Activated T-cell treated with anti-CD3 and anti-CD28 coated beads, Interleukin-2, amount 50 U/mL, for 4 hours (primary cell): ENCODE measurements around the gene MYADM. TPM values are rescaled to one million over a fixed set of nuclear protein-coding genes. Genes with fewer than 3 reads are reported as not detected.
A peak's percentile ranks its signal among the peaks of the same experiment; 100 is the strongest.
"Not testable (repeated sequence)": the region's sequence is repeated elsewhere in the genome, so short reads cannot be mapped to it uniquely, and the experiment has no call there.

Experiments used
- ATAC-seq, 2 donors: fragments of 200-7000 bp; cut with Tn5 transposase; one replicate each; pipeline ENCODE4 v1.10.0; 2021
- DNase-seq: peaks from one replicate; pipeline ENCODE4 v3.0.0-alpha.2; 2020
- H3K27me3 Mint-ChIP-seq: one replicate; pipeline ENCODE4 v1.8.0; 2021; ENCODE audit warnings: low read depth, mixed read lengths
- H3K36me3 Mint-ChIP-seq: one replicate; pipeline ENCODE4 v1.8.0; 2022; ENCODE audit warnings: mixed read lengths; ENCODE audit not compliant: insufficient read depth
- H3K4me1 Mint-ChIP-seq: one replicate; pipeline ENCODE4 v1.8.0; 2021; ENCODE audit warnings: low read depth, mixed read lengths
- H3K4me3 Mint-ChIP-seq: one replicate; pipeline ENCODE4 v1.8.0; 2021; ENCODE audit warnings: mild to moderate bottlenecking, moderate library complexity, mixed read lengths
- H3K9me3 Mint-ChIP-seq: one replicate; pipeline ENCODE4 v1.8.0; 2021; ENCODE audit warnings: mixed read lengths
- total RNA-seq, 3 donors: library from RNA; stranded (reverse); gene quantifications; one replicate each; pipeline ENCODE4 v1.2.1, GENCODE V29; 2021

The MYADM gene
- 10 to 100 TPM; 11.3 to 12.0 (median 11.6) TPM for total RNA-seq

DNA sequence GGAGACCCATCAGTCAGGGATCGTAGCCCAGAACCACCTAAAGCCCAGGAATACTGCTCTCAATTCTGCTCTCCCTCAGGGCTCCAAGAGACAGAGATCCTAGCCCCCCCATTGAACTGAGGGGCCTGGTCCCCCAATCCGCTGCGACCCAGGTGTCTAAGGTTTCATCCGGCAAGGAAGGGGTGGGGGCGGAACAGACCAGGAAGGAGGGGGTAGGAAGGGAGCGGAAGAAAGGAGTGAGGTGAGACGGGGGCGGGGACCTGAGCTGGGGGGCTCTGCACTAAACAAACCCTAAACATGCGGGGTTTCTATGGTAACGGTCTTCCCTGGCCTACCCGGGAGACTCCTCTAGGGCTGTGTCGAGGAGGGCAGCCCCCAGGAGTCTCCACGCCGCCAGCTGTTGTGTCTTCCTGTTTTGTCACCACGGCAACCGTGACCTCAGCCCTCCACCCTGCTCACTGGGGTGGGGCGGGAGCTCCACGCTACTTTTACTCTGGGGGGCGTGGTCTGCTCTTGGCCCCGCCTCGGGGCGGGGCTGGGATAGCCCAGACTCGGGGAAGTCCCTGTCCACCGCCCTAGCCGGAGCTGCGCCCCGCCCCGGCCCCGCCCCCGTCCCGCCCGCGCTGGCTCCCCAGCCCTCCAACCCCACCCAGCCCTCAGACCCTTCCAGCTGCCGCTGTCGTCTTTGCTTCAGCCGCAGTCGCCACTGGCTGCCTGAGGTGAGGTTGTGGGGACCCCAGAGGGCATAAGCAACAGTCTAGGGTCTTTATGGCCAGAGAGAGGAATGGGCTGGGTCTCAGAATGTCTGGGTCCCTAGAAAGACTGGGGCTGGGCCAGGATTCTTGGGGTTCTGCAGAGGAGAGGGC, at the start of gene MYADM:
Gene MYADM (plus strand): TSS at position 659 of the 866 bp plus-strand sequence. CDS start 5,647 bp downstream, outside the sequence.
- Mint-ChIP-seq H3K4me1 (peaks cover 41% of the 10 kb centered on the region), H3K27me3 (no peaks in the 10 kb centered on the region), H3K9me3 (no peaks in the 10 kb centered on the region), H3K4me3 (peak within 1 kb of the TSS; percentile 91), H3K36me3 (peaks cover 4% of the 10 kb centered on the region)
- ATAC-seq, result peak; percentile 76 to 77
- peak; percentile 100 for DNase-seq

DNA sequence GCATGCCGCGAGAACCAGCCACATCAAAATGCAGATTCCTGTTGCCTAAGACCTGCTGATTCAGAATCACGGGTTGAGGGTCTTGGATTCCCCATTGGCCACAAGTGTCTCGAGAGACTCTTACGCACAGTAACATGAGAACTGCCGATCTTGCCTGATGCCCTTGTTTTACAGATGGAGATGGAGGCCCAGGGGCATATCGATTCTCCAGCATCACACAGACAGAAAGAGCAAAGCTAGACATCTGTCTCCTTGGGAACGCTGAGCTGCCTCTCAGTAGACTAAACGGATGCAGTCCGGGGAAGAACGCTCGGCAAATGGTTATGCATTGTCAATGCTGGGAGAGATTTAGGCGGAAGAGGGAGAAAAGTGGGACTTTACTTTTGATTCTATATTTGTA, 48.9 kb upstream of the MYADM start:
- ATAC-seq (no peak), DNase-seq (no peak)
- Mint-ChIP-seq H3K27me3 (peaks cover 6% of the 10 kb centered on the region), H3K4me3 (no peak overlapping the region), H3K36me3 (no peaks in the 10 kb centered on the region), H3K4me1 (no peaks in the 10 kb centered on the region), H3K9me3 (no peaks in the 10 kb centered on the region)

- no peaks in the 10 kb centered on the region for H3K4me1 Mint-ChIP-seq
- no peaks in the 10 kb centered on the region for H3K9me3 Mint-ChIP-seq
- ATAC-seq, result no peak
- no peak for DNase-seq
- no peaks in the 10 kb centered on the region for H3K36me3 Mint-ChIP-seq
- H3K4me3 Mint-ChIP-seq, result no peak overlapping the region
- H3K27me3 Mint-ChIP-seq, result peaks cover 16% of the 10 kb centered on the region
Observed at GRCh38 chr19:53819861-53820260, 47.8 kb upstream of the MYADM start.

DNA sequence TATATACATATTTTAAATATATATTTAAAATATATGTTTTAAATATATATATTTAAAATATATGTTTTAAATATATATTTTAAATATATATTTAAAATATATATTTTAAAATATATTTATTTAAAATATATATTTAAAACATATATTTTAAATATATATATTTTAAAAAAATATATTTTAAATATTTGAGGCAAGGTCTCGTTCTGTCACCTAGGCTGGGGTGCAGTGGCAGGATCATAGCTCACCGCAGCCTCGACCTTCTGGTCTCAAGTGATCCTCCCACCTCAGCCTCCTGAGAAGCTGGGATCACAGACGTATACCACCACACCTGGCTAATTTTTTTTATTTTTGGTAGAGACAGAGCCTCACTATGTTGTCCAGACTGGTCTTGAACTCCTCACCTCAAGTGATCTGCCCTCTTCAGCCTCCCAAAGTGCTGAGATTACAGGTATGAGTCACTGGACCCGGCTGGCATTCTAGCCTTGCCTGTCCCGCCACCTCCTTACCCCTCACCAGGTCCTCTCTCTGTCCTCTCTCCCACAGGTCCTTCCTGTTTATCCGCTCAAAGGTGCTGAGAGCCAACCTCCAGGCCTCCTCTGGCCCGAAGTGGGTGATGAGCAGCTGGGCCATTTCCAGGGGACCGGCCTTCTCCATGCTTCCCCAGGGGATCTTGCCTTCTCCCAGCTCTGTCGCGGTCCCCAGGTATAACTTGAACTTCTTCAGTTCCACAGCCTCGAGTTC, 44.1 kb upstream of the MYADM start:
- Mint-ChIP-seq H3K36me3 (no peaks in the 10 kb centered on the region), H3K4me1 (no peaks in the 10 kb centered on the region), H3K4me3 (no peak overlapping the region), H3K9me3 (no peaks in the 10 kb centered on the region), H3K27me3 (peaks cover 25% of the 10 kb centered on the region)
- DNase-seq (no peak), ATAC-seq (no peak)

GRCh38 chr19:53824134-53824611, 43.5 kb upstream of the MYADM start, which contains the start of gene NLRP12:
Gene NLRP12 (minus strand): TSS chr19:53824314. CDS start chr19:53824174, 140 bp downstream.
- H3K9me3 Mint-ChIP-seq, result no peaks in the 10 kb centered on the region
- peaks cover 27% of the 10 kb centered on the region for H3K27me3 Mint-ChIP-seq
- ATAC-seq (no peak), DNase-seq (no peak)
- H3K4me1 Mint-ChIP-seq, result no peaks in the 10 kb centered on the region
- no peaks in the 10 kb centered on the region for H3K36me3 Mint-ChIP-seq
- no peak within 1 kb of the TSS for H3K4me3 Mint-ChIP-seq

DNA sequence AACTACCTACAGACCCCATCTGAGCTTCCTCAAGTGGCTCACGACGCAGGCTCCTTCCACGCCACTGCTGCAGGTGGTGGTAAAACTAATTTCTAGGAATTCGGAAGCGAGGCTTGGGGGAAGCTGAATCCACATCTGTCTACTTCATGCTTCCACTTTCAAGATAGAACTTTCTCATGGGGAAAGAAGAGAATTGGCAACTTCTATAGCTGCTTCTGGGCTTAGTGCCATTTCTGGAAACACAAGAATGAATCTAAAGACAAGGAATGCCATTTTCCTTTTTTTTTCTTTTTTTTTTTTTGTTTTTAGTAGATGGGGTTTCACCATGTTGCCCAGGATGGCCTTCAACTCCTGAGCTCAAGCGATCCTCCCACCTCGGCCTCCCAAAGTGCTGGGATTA, 40.8 kb upstream of the MYADM start:
- peaks cover 36% of the 10 kb centered on the region for H3K27me3 Mint-ChIP-seq

GRCh38 chr19:53828531-53828930, 39.2 kb upstream of the MYADM start:
- Mint-ChIP-seq H3K4me3 (no peak overlapping the region), H3K9me3 (no peaks in the 10 kb centered on the region), H3K4me1 (no peaks in the 10 kb centered on the region), H3K36me3 (no peaks in the 10 kb centered on the region), H3K27me3 (peaks cover 50% of the 10 kb centered on the region)
- DNase-seq, result no peak
- no peak for ATAC-seq

More for the DNA sequence above, 40.8 kb upstream of the MYADM start:
- Mint-ChIP-seq H3K4me3 (no peak overlapping the region), H3K36me3 (no peaks in the 10 kb centered on the region), H3K4me1 (no peaks in the 10 kb centered on the region), H3K9me3 (no peaks in the 10 kb centered on the region)
- no peak for ATAC-seq
- no peak for DNase-seq

DNA sequence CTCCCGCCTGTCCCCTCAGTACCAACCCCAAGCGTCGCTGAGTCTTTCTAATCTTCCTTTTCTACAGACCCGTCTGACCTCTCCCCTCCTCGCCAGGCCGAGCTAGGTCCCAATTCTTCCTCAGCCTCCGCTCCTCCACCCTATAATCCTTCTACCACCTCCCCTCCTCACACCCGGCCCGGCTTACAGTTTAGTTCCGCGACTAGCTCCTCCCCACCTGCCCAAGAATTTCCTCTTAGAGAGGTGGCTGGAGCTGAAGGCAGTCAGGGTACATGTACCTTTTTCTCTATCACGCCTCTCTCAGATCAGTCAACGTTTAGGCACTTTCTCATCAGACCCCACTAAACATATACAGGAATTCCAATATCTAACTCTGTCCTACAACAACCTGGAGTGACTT, 34.8 kb upstream of the MYADM start:
- not testable (repeated sequence) for ATAC-seq, H3K9me3 Mint-ChIP-seq, H3K36me3 Mint-ChIP-seq, H3K4me3 Mint-ChIP-seq, H3K4me1 Mint-ChIP-seq, DNase-seq
- peaks cover 44% of the 10 kb centered on the region for H3K27me3 Mint-ChIP-seq

DNA sequence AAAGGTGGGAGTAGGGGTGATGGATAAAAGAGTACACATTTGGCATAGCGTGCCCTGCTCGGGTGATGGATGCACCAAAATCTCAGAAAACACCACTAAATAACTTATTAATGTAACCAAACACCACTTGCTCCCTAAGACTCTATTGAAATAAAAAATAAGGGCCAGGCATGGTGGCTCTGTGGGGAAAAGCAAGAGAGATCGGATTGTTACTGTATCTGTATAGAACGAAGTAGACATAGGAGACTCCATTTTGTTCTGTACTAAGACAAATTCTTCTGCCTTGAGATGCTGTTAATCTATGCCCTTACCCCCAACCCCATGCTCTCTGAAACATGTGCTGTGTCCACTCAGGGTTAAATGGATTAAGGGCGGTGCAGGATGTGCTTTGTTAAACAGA, 29.2 kb upstream of the MYADM start:
- not testable (repeated sequence) for DNase-seq, H3K9me3 Mint-ChIP-seq, ATAC-seq, H3K4me1 Mint-ChIP-seq, H3K36me3 Mint-ChIP-seq, H3K4me3 Mint-ChIP-seq
- peaks cover 13% of the 10 kb centered on the region for H3K27me3 Mint-ChIP-seq

DNA sequence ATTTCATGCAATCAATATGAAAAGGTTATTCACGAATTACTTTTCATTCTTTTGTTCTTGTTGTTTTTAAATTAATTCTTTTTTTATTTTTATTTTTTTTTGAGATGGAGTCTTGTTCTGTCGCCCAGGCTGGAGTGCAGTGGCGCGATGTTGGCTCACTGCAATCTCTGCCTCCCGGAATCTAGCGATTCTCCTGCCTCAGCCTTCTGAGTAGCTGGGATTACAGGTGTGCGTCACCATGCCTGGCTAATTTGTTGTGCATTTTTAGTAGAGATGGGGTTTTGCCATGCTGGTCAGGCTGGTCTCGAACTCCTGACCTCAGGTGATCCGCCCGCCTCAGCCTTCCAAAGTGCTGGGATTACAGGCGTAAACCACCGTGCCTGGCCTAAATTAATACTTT, 27.4 kb upstream of the MYADM start:
- H3K4me3 Mint-ChIP-seq, H3K4me1 Mint-ChIP-seq, H3K36me3 Mint-ChIP-seq, H3K27me3 Mint-ChIP-seq, H3K9me3 Mint-ChIP-seq, DNase-seq, ATAC-seq: not testable (repeated sequence)

GRCh38 chr19:53840914-53841313, 26.8 kb upstream of the MYADM start:
- not testable (repeated sequence) for H3K27me3 Mint-ChIP-seq, H3K4me3 Mint-ChIP-seq, DNase-seq, H3K9me3 Mint-ChIP-seq, ATAC-seq, H3K4me1 Mint-ChIP-seq, H3K36me3 Mint-ChIP-seq

DNA sequence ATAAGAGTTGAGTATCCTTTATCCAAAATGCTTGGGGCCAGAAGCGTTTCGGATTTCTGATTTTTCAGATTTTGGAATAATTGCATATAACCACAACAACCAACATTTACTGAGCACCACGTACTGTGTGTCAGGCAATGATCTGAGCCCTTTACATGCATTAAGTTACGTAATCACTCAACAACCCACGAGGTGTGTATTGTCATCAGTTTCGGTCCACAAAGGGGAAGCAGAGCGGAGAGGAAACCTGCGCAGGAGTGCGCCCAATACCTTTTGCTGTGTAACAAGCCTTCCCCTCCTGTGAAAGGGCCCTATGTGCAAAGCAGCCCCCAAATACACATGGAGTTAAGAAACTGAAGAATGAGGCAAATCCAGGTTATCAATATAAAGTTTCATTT, 22.8 kb upstream of the MYADM start:
- ATAC-seq (no peak), DNase-seq (no peak)
- Mint-ChIP-seq H3K9me3 (no peaks in the 10 kb centered on the region), H3K27me3 (peaks cover 17% of the 10 kb centered on the region), H3K36me3 (no peaks in the 10 kb centered on the region), H3K4me1 (peaks cover 5% of the 10 kb centered on the region), H3K4me3 (no peak overlapping the region)

GRCh38 chr19:53847555-53847954, 20.1 kb upstream of the MYADM start:
- no peak for DNase-seq
- Mint-ChIP-seq H3K9me3 (no peaks in the 10 kb centered on the region), H3K36me3 (no peaks in the 10 kb centered on the region), H3K27me3 (peaks cover 27% of the 10 kb centered on the region), H3K4me3 (no peak overlapping the region), H3K4me1 (peaks cover 4% of the 10 kb centered on the region)
- ATAC-seq, result no peak

DNA sequence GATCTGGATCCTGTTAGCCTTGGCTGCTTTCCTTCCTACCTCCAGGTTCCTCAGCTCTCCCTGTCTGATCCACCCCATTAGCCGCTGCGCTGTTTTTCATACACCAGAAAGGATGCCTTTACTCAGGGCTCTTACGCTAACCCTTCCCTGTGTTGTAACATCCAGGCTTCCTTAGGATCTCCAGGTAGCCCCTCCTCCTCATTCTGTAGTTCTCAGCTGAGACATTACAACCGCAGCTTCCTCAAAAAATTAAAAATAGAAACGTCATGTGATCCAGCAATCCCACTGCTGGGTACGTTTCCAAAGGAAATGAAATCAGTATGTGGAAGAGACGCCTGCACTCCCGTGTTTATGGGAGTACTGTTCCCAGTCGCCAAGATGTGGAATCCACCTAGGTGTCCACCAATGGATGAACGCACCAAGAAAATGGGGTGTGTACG, 18.4 kb upstream of the MYADM start:
- DNase-seq, result no peak
- Mint-ChIP-seq H3K4me3 (no peak overlapping the region), H3K36me3 (no peaks in the 10 kb centered on the region), H3K4me1 (peaks cover 6% of the 10 kb centered on the region), H3K9me3 (no peaks in the 10 kb centered on the region), H3K27me3 (peaks cover 31% of the 10 kb centered on the region)
- no peak for ATAC-seq
